GM12892 (cell line): ENCODE measurements around the gene DAPK2.

Experiments
- POLR2A ChIP-seq: IDR thresholded peaks from 2 replicates; pipeline ENCODE4 v1.6.1; 2011; ENCODE audit warnings: low read depth, low read length, control low read depth
- POLR2AphosphoS5 ChIP-seq: IDR thresholded peaks from 2 replicates; pipeline ENCODE4 v1.6.1; 2011; ENCODE audit warnings: low read depth, low read length, control low read depth

DNA sequence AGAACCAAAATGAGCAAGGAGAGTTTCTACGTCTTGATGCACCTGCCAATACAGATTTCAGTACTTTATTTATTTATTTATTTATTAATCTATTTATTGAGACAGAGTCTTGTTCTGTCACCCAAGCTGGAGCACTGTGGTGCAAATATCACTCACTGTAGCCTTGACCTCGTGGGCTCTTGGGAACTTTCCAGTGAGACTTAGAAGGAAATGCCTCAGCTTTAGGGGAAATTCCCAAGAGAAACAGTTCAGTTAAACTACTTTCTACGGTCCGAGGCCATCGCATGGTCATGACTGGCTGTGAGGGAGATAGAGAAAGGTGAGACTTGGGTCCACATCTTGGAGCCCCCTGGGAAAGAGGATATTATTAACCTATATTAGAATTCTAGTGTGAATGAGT is 165.5 kb downstream of the DAPK2 start:
- no peak for TF ChIP-seq POLR2AphosphoS5
- TF ChIP-seq POLR2A = 0 out of 2 replicates have a peak, but pooled peaks have one; percentile 19
